ENCODE data around the gene FADD.

Gene FADD

DNA sequence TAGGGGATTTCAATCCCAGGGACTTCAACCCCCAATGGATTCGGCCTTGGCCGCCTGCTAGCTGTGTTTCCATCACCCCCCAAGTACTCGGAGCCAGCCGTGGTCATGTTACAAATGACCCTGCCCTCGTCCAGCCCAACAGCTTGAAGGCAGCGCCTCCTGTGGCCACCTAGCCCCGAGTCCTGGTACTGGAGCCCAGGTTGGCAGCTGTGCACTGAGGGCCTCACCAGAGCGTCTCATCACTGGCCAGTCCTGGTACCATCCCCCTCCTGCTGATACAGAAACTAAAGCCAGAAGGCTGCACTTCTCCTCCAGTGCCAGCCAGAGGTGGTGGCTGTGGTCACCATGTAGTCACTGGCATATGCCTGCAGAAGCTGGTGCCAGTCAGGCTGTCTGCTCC, 44.9 kb upstream of the FADD start:
- Histone ChIP-seq H3K27ac (ENCODE audit: low read depth, low read length) (no peak overlapping the region), H3F3A (ENCODE audit: insufficient read depth) (no peaks in the 10 kb centered on the region), H3K4me2 (ENCODE audit: low read depth, low read length, poor library complexity, severe bottlenecking) (no peak overlapping the region)

GRCh38 chr11:70158757-70159389, 44.2 kb upstream of the FADD start:
- H3K27ac ChIP-seq (ENCODE audit: low read depth, low read length), result no peak overlapping the region

More for the DNA sequence above, 44.9 kb upstream of the FADD start:
- no peak overlapping the region for H3K4me3 ChIP-seq (ENCODE audit: insufficient read depth, low read length, poor library complexity, severe bottlenecking)
- no peaks in the 10 kb centered on the region for H3K9me3 ChIP-seq (ENCODE audit: insufficient read depth, low read length)
- H3K9ac ChIP-seq (ENCODE audit: low read length), result no peak overlapping the region
- no peak overlapping the region for H2AFZ ChIP-seq (ENCODE audit: low read depth, low read length, severe bottlenecking)
- no peaks in the 10 kb centered on the region for H3K9me2 ChIP-seq (replicated peaks; ENCODE audit: insufficient read depth, low read length)
- no peaks in the 10 kb centered on the region for H3K27me3 ChIP-seq (ENCODE audit: low read length)
- H4K20me1 ChIP-seq (ENCODE audit: low read depth, low read length), result no peaks in the 10 kb centered on the region
- no peaks in the 10 kb centered on the region for H3K36me3 ChIP-seq (ENCODE audit: low read length)
- H3K79me2 ChIP-seq (ENCODE audit: insufficient read depth, low read length), result no peaks in the 10 kb centered on the region
- TF ChIP-seq, protein P1, sequence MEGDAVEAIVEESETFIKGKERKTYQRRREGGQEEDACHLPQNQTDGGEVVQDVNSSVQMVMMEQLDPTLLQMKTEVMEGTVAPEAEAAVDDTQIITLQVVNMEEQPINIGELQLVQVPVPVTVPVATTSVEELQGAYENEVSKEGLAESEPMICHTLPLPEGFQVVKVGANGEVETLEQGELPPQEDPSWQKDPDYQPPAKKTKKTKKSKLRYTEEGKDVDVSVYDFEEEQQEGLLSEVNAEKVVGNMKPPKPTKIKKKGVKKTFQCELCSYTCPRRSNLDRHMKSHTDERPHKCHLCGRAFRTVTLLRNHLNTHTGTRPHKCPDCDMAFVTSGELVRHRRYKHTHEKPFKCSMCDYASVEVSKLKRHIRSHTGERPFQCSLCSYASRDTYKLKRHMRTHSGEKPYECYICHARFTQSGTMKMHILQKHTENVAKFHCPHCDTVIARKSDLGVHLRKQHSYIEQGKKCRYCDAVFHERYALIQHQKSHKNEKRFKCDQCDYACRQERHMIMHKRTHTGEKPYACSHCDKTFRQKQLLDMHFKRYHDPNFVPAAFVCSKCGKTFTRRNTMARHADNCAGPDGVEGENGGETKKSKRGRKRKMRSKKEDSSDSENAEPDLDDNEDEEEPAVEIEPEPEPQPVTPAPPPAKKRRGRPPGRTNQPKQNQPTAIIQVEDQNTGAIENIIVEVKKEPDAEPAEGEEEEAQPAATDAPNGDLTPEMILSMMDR (IDR thresholded peaks at IDR 0.05; ENCODE audit: insufficient read depth, low read length, poor library complexity, severe bottlenecking), result no peak
- no peak for TF ChIP-seq EZH2phosphoT487 (conservative IDR thresholded peaks at IDR 0.05; ENCODE audit: low read length)

GRCh38 chr11:70159627-70160570, 43.2 kb upstream of the FADD start:
- no peaks in the 10 kb centered on the region for H3K27me3 ChIP-seq (ENCODE audit: low read length)
- H4K20me1 ChIP-seq (ENCODE audit: low read depth, low read length), result no peaks in the 10 kb centered on the region
- no peaks in the 10 kb centered on the region for H3K9me2 ChIP-seq (replicated peaks; ENCODE audit: insufficient read depth, low read length)
- H3K4me2 ChIP-seq (ENCODE audit: low read depth, low read length, poor library complexity, severe bottlenecking), result no peak overlapping the region
- H3K9ac ChIP-seq (ENCODE audit: low read length), result no peak overlapping the region
- H3F3A ChIP-seq (ENCODE audit: insufficient read depth), result no peaks in the 10 kb centered on the region
- H3K4me3 ChIP-seq (ENCODE audit: insufficient read depth, low read length, poor library complexity, severe bottlenecking), result no peak overlapping the region
- H3K79me2 ChIP-seq (ENCODE audit: insufficient read depth, low read length), result no peaks in the 10 kb centered on the region
- no peaks in the 10 kb centered on the region for H3K36me3 ChIP-seq (ENCODE audit: low read length)
- no peak for TF ChIP-seq EZH2phosphoT487 (conservative IDR thresholded peaks at IDR 0.05; ENCODE audit: low read length)
- TF ChIP-seq, protein P1 (IDR thresholded peaks at IDR 0.05; ENCODE audit: insufficient read depth, low read length, poor library complexity, severe bottlenecking), result no peak
- H2AFZ ChIP-seq (ENCODE audit: low read depth, low read length, severe bottlenecking), result no peak overlapping the region
- H3K9me3 ChIP-seq (ENCODE audit: insufficient read depth, low read length), result no peaks in the 10 kb centered on the region
- H3K27ac ChIP-seq (ENCODE audit: low read depth, low read length), result no peak overlapping the region

More at GRCh38 chr11:70158757-70159389, 44.2 kb upstream of the FADD start:
- Histone ChIP-seq H3K36me3 (ENCODE audit: low read length) (no peaks in the 10 kb centered on the region), H3K9me2 (replicated peaks; ENCODE audit: insufficient read depth, low read length) (no peaks in the 10 kb centered on the region), H3K27me3 (ENCODE audit: low read length) (no peaks in the 10 kb centered on the region), H4K20me1 (ENCODE audit: low read depth, low read length) (no peaks in the 10 kb centered on the region), H3F3A (ENCODE audit: insufficient read depth) (no peaks in the 10 kb centered on the region), H3K79me2 (ENCODE audit: insufficient read depth, low read length) (no peaks in the 10 kb centered on the region), H3K9me3 (ENCODE audit: insufficient read depth, low read length) (no peaks in the 10 kb centered on the region), H3K4me2 (ENCODE audit: low read depth, low read length, poor library complexity, severe bottlenecking) (no peak overlapping the region), H3K9ac (ENCODE audit: low read length) (no peak overlapping the region), H2AFZ (ENCODE audit: low read depth, low read length, severe bottlenecking) (no peak overlapping the region), H3K4me3 (ENCODE audit: insufficient read depth, low read length, poor library complexity, severe bottlenecking) (no peak overlapping the region)
- no peak for TF ChIP-seq EZH2phosphoT487 (conservative IDR thresholded peaks at IDR 0.05; ENCODE audit: low read length)
- TF ChIP-seq, protein P1 (IDR thresholded peaks at IDR 0.05; ENCODE audit: insufficient read depth, low read length, poor library complexity, severe bottlenecking), result no peak
